Kidney epithelial cell (primary cell): Measurements from ENCODE around the gene KDM7A. TPM values are rescaled to one million over a fixed set of nuclear protein-coding genes. Genes with fewer than 3 reads are reported as not detected.
A peak's percentile ranks its signal among the peaks of the same experiment; 100 is the strongest.

Experiments used
- DNase-seq: peaks from one replicate; pipeline ENCODE4 v3.0.0-alpha.2; 2010; ENCODE audit warnings: low read depth
- H3K27me3 ChIP-seq: 2 replicates; pipeline ENCODE4 v1.6.0; 2011; ENCODE audit warnings: low read length; ENCODE audit not compliant: control insufficient read depth, insufficient read depth
- H3K36me3 ChIP-seq: 2 replicates; pipeline ENCODE4 v1.5.1; 2011; ENCODE audit warnings: low read length; ENCODE audit not compliant: control insufficient read depth, insufficient read depth
- H3K4me3 ChIP-seq: 2 replicates; pipeline ENCODE4 v1.5.1; 2011; ENCODE audit warnings: low read depth, mild to moderate bottlenecking, control low read depth, low read length
- CTCF ChIP-seq: IDR thresholded peaks from 2 replicates; pipeline ENCODE4 v1.5.1; 2011; ENCODE audit warnings: mild to moderate bottlenecking, moderate library complexity, low read length, control low read depth, inconsistent platforms; ENCODE audit not compliant: insufficient read depth, poor library complexity, severe bottlenecking
- total RNA-seq: library from RNA; depleted of rRNA; stranded (reverse); fragments of >200 nt; gene quantifications from 2 replicates; pipeline ENCODE4 v1.2.3, GENCODE V29; 2015

The KDM7A gene
- total RNA-seq, 1 donor from 2014 or later, result 11.5 TPM

GRCh38 chr7:140041659-140042385 lies 135.0 kb downstream of the KDM7A start:
- TF ChIP-seq CTCF, result no peak
- no peak for DNase-seq
- Histone ChIP-seq H3K27me3 (no peaks in the 10 kb centered on the region), H3K36me3 (peaks cover 4% of the 10 kb centered on the region), H3K4me3 (no peak overlapping the region)

GRCh38 chr7:140039896-140040295 lies 136.9 kb downstream of the KDM7A start:
- TF ChIP-seq CTCF, result no peak
- Histone ChIP-seq H3K36me3 (peaks cover 4% of the 10 kb centered on the region), H3K27me3 (no peaks in the 10 kb centered on the region), H3K4me3 (no peak overlapping the region)
- DNase-seq, result no peak

GRCh38 chr7:140039066-140039465 lies 137.7 kb downstream of the KDM7A start:
- no peak for DNase-seq
- no peak for TF ChIP-seq CTCF
- no peak overlapping the region for H3K4me3 ChIP-seq
- H3K36me3 ChIP-seq, result peaks cover 4% of the 10 kb centered on the region
- no peaks in the 10 kb centered on the region for H3K27me3 ChIP-seq

- no peak for DNase-seq
- peaks cover 4% of the 10 kb centered on the region for H3K36me3 ChIP-seq
- no peaks in the 10 kb centered on the region for H3K27me3 ChIP-seq
- H3K4me3 ChIP-seq, result no peak overlapping the region
- TF ChIP-seq CTCF, result no peak
These were observed 140.4 kb downstream of the KDM7A start for GRCh38 chr7:140036224-140036962.

GRCh38 chr7:140035400-140036223 lies 141.2 kb downstream of the KDM7A start:
- no peaks in the 10 kb centered on the region for H3K27me3 ChIP-seq
- H3K4me3 ChIP-seq, result no peak overlapping the region
- peaks cover 4% of the 10 kb centered on the region for H3K36me3 ChIP-seq
- no peak for TF ChIP-seq CTCF
- DNase-seq, result peak; percentile 21

Other genes starting within 250 kb of the KDM7A start
- gene PARP12, start 114.0 kb downstream of the KDM7A start, total RNA-seq, result 43.1 and 52.1 TPM in 2 replicates
- 34.7 and 36.8 TPM in 2 replicates for gene SLC37A3, start 221.5 kb upstream of the KDM7A start, total RNA-seq
- 6.4 and 10.2 TPM in 2 replicates for gene RAB19, start 227.1 kb upstream of the KDM7A start, total RNA-seq